Measurements from ENCODE around the gene INPP5A. TPM values are rescaled to one million over a fixed set of nuclear protein-coding genes. Genes with fewer than 3 reads are reported as not detected.

Gene INPP5A
- total and polyA plus RNA-seq, 9 of the 15 experiments (the other 6 are each of a cell fraction or from before 2014, with no cell fraction given) = 0.66 to 11.6 (median 7.7) TPM

DNA sequence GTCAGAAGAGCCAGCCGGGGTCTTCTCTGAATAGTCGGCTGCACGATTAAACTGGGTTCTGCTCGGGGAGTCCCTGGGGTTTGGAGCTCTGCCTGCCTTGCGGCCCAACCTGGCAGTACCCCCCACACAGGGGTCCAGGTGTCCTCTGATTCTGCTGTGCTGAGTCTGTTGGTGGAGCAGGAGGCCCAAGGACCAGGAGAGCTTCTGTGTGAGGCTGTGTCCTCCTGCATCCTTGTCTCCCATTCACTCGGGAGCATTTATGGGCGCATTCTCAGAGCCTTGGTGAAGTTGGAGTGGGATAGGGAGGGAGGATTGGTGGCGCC is 14.2 kb downstream of the INPP5A start:
- Histone ChIP-seq H3K27me3 (ENCODE audit: control insufficient read depth in 2 of 2, insufficient read depth in 2 of 2, low read length in 2 of 2) (no peaks in the 10 kb centered on the region), H3K79me2 (ENCODE audit: control insufficient read depth, insufficient read depth, low read length) (peaks cover 33% of the 10 kb centered on the region), H3K27ac (ENCODE audit: extremely low read depth, low read depth, low read length) (peak overlapping the region; percentile 69; the same call in 2 of the 3 replicates), H3K4me1 (replicated peaks in 1 of 2; ENCODE audit: control insufficient read depth in 2 of 2, insufficient read depth in 2 of 2, low read length in 2 of 2) (peaks cover 24 to 62% of the 10 kb centered on the region in 2 experiments), H3K9me1 (ENCODE audit: control insufficient read depth, insufficient read depth, low read length) (peaks cover 4% of the 10 kb centered on the region), H3K4me2 (ENCODE audit: insufficient read depth, low read length) (peak overlapping the region; percentile 41), H3K9ac (ENCODE audit: insufficient read depth in 1 of 2, low read depth in 2 of 2, low read length in 2 of 2) (peak overlapping the region in 1 of 2 experiments; percentile 88; a peak in 3 of 4 replicates), H4K20me1 (replicated peaks; ENCODE audit: control insufficient read depth, insufficient read depth, low read length) (no peaks in the 10 kb centered on the region), H3K4me3 (no peak overlapping the region), H3K9me3 (replicated peaks; ENCODE audit: control insufficient read depth, insufficient read depth, low read depth, low read length) (no peaks in the 10 kb centered on the region), H2AFZ (ENCODE audit: low read depth, low read length) (peak overlapping the region; percentile 40; the same call in 1 of the 2 replicates), H3K36me3 (ENCODE audit: control insufficient read depth, insufficient read depth, low read length) (peaks cover 4% of the 10 kb centered on the region; the same call in 1 of the 3 replicates)
- TF ChIP-seq GABPA (tag; conservative IDR thresholded peaks at IDR 0.05; ENCODE audit: low read depth) (peak; percentile 11; the same call in 1 of the 2 replicates), RBFOX2 (IDR thresholded peaks at IDR 0.05; ENCODE audit: low read depth, low read length) (0 out of 2 replicates have a peak, but pooled peaks have one; percentile 4), CXXC5 (CRISPR knock-in tag; IDR thresholded peaks at IDR 0.05) (0 out of 2 replicates have a peak, but pooled peaks have one; percentile 1), NCOA1 (IDR thresholded peaks at IDR 0.05; ENCODE audit: low read depth) (no peak)
- TF ChIP-seq, protein P1, sequence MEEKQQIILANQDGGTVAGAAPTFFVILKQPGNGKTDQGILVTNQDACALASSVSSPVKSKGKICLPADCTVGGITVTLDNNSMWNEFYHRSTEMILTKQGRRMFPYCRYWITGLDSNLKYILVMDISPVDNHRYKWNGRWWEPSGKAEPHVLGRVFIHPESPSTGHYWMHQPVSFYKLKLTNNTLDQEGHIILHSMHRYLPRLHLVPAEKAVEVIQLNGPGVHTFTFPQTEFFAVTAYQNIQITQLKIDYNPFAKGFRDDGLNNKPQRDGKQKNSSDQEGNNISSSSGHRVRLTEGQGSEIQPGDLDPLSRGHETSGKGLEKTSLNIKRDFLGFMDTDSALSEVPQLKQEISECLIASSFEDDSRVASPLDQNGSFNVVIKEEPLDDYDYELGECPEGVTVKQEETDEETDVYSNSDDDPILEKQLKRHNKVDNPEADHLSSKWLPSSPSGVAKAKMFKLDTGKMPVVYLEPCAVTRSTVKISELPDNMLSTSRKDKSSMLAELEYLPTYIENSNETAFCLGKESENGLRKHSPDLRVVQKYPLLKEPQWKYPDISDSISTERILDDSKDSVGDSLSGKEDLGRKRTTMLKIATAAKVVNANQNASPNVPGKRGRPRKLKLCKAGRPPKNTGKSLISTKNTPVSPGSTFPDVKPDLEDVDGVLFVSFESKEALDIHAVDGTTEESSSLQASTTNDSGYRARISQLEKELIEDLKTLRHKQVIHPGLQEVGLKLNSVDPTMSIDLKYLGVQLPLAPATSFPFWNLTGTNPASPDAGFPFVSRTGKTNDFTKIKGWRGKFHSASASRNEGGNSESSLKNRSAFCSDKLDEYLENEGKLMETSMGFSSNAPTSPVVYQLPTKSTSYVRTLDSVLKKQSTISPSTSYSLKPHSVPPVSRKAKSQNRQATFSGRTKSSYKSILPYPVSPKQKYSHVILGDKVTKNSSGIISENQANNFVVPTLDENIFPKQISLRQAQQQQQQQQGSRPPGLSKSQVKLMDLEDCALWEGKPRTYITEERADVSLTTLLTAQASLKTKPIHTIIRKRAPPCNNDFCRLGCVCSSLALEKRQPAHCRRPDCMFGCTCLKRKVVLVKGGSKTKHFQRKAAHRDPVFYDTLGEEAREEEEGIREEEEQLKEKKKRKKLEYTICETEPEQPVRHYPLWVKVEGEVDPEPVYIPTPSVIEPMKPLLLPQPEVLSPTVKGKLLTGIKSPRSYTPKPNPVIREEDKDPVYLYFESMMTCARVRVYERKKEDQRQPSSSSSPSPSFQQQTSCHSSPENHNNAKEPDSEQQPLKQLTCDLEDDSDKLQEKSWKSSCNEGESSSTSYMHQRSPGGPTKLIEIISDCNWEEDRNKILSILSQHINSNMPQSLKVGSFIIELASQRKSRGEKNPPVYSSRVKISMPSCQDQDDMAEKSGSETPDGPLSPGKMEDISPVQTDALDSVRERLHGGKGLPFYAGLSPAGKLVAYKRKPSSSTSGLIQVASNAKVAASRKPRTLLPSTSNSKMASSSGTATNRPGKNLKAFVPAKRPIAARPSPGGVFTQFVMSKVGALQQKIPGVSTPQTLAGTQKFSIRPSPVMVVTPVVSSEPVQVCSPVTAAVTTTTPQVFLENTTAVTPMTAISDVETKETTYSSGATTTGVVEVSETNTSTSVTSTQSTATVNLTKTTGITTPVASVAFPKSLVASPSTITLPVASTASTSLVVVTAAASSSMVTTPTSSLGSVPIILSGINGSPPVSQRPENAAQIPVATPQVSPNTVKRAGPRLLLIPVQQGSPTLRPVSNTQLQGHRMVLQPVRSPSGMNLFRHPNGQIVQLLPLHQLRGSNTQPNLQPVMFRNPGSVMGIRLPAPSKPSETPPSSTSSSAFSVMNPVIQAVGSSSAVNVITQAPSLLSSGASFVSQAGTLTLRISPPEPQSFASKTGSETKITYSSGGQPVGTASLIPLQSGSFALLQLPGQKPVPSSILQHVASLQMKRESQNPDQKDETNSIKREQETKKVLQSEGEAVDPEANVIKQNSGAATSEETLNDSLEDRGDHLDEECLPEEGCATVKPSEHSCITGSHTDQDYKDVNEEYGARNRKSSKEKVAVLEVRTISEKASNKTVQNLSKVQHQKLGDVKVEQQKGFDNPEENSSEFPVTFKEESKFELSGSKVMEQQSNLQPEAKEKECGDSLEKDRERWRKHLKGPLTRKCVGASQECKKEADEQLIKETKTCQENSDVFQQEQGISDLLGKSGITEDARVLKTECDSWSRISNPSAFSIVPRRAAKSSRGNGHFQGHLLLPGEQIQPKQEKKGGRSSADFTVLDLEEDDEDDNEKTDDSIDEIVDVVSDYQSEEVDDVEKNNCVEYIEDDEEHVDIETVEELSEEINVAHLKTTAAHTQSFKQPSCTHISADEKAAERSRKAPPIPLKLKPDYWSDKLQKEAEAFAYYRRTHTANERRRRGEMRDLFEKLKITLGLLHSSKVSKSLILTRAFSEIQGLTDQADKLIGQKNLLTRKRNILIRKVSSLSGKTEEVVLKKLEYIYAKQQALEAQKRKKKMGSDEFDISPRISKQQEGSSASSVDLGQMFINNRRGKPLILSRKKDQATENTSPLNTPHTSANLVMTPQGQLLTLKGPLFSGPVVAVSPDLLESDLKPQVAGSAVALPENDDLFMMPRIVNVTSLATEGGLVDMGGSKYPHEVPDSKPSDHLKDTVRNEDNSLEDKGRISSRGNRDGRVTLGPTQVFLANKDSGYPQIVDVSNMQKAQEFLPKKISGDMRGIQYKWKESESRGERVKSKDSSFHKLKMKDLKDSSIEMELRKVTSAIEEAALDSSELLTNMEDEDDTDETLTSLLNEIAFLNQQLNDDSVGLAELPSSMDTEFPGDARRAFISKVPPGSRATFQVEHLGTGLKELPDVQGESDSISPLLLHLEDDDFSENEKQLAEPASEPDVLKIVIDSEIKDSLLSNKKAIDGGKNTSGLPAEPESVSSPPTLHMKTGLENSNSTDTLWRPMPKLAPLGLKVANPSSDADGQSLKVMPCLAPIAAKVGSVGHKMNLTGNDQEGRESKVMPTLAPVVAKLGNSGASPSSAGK (IDR thresholded peaks at IDR 0.05) = 0 out of 2 replicates have a peak, but pooled peaks have one; percentile 2
- TF ChIP-seq, protein P2, sequence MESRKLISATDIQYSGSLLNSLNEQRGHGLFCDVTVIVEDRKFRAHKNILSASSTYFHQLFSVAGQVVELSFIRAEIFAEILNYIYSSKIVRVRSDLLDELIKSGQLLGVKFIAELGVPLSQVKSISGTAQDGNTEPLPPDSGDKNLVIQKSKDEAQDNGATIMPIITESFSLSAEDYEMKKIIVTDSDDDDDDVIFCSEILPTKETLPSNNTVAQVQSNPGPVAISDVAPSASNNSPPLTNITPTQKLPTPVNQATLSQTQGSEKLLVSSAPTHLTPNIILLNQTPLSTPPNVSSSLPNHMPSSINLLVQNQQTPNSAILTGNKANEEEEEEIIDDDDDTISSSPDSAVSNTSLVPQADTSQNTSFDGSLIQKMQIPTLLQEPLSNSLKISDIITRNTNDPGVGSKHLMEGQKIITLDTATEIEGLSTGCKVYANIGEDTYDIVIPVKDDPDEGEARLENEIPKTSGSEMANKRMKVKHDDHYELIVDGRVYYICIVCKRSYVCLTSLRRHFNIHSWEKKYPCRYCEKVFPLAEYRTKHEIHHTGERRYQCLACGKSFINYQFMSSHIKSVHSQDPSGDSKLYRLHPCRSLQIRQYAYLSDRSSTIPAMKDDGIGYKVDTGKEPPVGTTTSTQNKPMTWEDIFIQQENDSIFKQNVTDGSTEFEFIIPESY (CRISPR knock-in tag; IDR thresholded peaks at IDR 0.05) = no peak
- intact Hi-C loops (cut with micrococcal nuclease) (no loop called here), in situ Hi-C loops (cut with MboI) (no loop called here)
- no peak for FAIRE-seq
- ChIA-PET POLR2A (interaction anchor here (1.3 to 2.2 kb wide), 4 partner anchors 8 to 20 kb away, joined by 4 to 9 read pairs (median 6); no protein-coding TSS in a partner anchor), CTCF (ENCODE audit: low intra/inter-chr PET ratio) (no interaction called here)
- ATAC-seq = no peak
- BruUV-seq (replicated peaks) = no TSS peak
- 39% methylated on average over 5 of the region's 8 CpGs for WGBS (ENCODE audit: insufficient coverage, low coverage, missing lambda C conversion rate)
- peak in 1 of 4 experiments; percentile 3 for DNase-seq (ENCODE audit: extremely low read depth in 1 of 4, low spot score in 3 of 4)

Measured in K562 (cell line).